Activated T-helper 2 cell treated with anti-CD3 and anti-CD28 coated beads, Interferon-gamma antibody, Interleukin-2, Interleukin-4, amounts not matched to agents 10 μg/mL and 5 μg/mL and 100 μg/mL, durations not matched to agents 14 hours and 24 hours and 36 hours (primary cell): Measurements from ENCODE around the gene SBK3. TPM values are rescaled to one million over a fixed set of nuclear protein-coding genes. Genes with fewer than 3 reads are reported as not detected.
"Not testable (repeated sequence)": the region's sequence is repeated elsewhere in the genome, so short reads cannot be mapped to it uniquely, and the experiment has no call there.

Experiments used
- DNase-seq: peaks from one replicate; pipeline ENCODE4 v3.0.0; 2021; ENCODE audit warnings: low spot score
- H3K27ac Mint-ChIP-seq: one replicate; pipeline ENCODE4 v1.8.0; 2021; ENCODE audit warnings: mixed read lengths
- H3K27me3 Mint-ChIP-seq: one replicate; pipeline ENCODE4 v1.8.0; 2021; ENCODE audit warnings: low read depth, mixed read lengths
- H3K36me3 Mint-ChIP-seq: one replicate; pipeline ENCODE4 v1.8.0; 2021; ENCODE audit warnings: low read depth, mixed read lengths
- H3K4me1 Mint-ChIP-seq: one replicate; pipeline ENCODE4 v1.8.0; 2021; ENCODE audit warnings: low read depth, mixed read lengths
- H3K4me3 Mint-ChIP-seq: one replicate; pipeline ENCODE4 v1.8.0; 2021; ENCODE audit warnings: low read depth, mild to moderate bottlenecking, moderate library complexity, mixed read lengths
- H3K9me3 Mint-ChIP-seq: one replicate; pipeline ENCODE4 v1.8.0; 2021; ENCODE audit warnings: mixed read lengths
- intact Hi-C: fragments of 100-400 bp; cut with micrococcal nuclease; formaldehyde crosslinking; loops from one replicate; pipeline ENCODE4 v1.15.1; 2023
- total RNA-seq: library from RNA; stranded (reverse); gene quantifications from 2 replicates; pipeline ENCODE4 v1.2.3, GENCODE V29; 2022

SBK3 gene
- total RNA-seq, 1 donor from 2014 or later = not detected

GRCh38 chr19:55508120-55508519 is 37.2 kb downstream of the SBK3 start:
- Mint-ChIP-seq H3K4me3 (no peak overlapping the region), H3K9me3 (peaks cover 6% of the 10 kb centered on the region), H3K27ac (no peak overlapping the region), H3K27me3 (peaks cover 9% of the 10 kb centered on the region), H3K36me3 (peaks cover 5% of the 10 kb centered on the region), H3K4me1 (peaks cover 6% of the 10 kb centered on the region)
- intact Hi-C loops = no loop called here
- no peak for DNase-seq

GRCh38 chr19:55504981-55505380 is 40.4 kb downstream of the SBK3 start:
- H3K27me3 Mint-ChIP-seq = peaks cover 6% of the 10 kb centered on the region
- peaks cover 6% of the 10 kb centered on the region for H3K36me3 Mint-ChIP-seq
- H3K9me3 Mint-ChIP-seq = peaks cover 8% of the 10 kb centered on the region
- no peak overlapping the region for H3K27ac Mint-ChIP-seq
- H3K4me1 Mint-ChIP-seq = peaks cover 15% of the 10 kb centered on the region
- intact Hi-C loops = loop anchor here (5.0 kb wide), 1 partner anchor 363 kb away; no protein-coding TSS in a partner anchor
- no peak for DNase-seq
- no peak overlapping the region for H3K4me3 Mint-ChIP-seq

- peaks cover 6% of the 10 kb centered on the region for H3K36me3 Mint-ChIP-seq
- DNase-seq = no peak
- no peak overlapping the region for H3K27ac Mint-ChIP-seq
- intact Hi-C loops = loop anchor here (5.0 kb wide), 1 partner anchor 362 kb away; no protein-coding TSS in a partner anchor
- H3K27me3 Mint-ChIP-seq = peaks cover 5% of the 10 kb centered on the region
- H3K4me3 Mint-ChIP-seq = peak overlapping the region; percentile 75
- peaks cover 8% of the 10 kb centered on the region for H3K9me3 Mint-ChIP-seq
- peaks cover 15% of the 10 kb centered on the region for H3K4me1 Mint-ChIP-seq
Measured at GRCh38 chr19:55504252-55504603, 41.1 kb downstream of the SBK3 start.

- intact Hi-C loops = loop anchor here (1.0 to 5.0 kb wide), 2 partner anchors 36 to 361 kb away; no protein-coding TSS in a partner anchor
Measured at GRCh38 chr19:55503502-55504251, 41.7 kb downstream of the SBK3 start.

GRCh38 chr19:55503157-55503501 is 42.2 kb downstream of the SBK3 start:
- H3K4me1 Mint-ChIP-seq = peaks cover 15% of the 10 kb centered on the region
- H3K27me3 Mint-ChIP-seq = peaks cover 3% of the 10 kb centered on the region
- H3K27ac Mint-ChIP-seq = peak overlapping the region; percentile 48
- DNase-seq = no peak
- peaks cover 8% of the 10 kb centered on the region for H3K9me3 Mint-ChIP-seq
- peak overlapping the region; percentile 75 for H3K4me3 Mint-ChIP-seq
- intact Hi-C loops = loop anchor here (1.0 to 5.0 kb wide), 2 partner anchors 36 to 361 kb away; no protein-coding TSS in a partner anchor
- peaks cover 6% of the 10 kb centered on the region for H3K36me3 Mint-ChIP-seq

More at GRCh38 chr19:55503502-55504251, 41.7 kb downstream of the SBK3 start:
- peak; percentile 90 for DNase-seq
- Mint-ChIP-seq H3K27ac (peak overlapping the region; percentile 75), H3K36me3 (peaks cover 6% of the 10 kb centered on the region), H3K9me3 (peaks cover 8% of the 10 kb centered on the region), H3K27me3 (peaks cover 3% of the 10 kb centered on the region), H3K4me1 (peaks cover 15% of the 10 kb centered on the region), H3K4me3 (peak overlapping the region; percentile 75)

- no peak for DNase-seq
- Mint-ChIP-seq H3K9me3 (peaks cover 8% of the 10 kb centered on the region), H3K27ac (peak overlapping the region; percentile 13), H3K4me3 (peak overlapping the region; percentile 2), H3K27me3 (peaks cover 3% of the 10 kb centered on the region), H3K36me3 (peaks cover 6% of the 10 kb centered on the region), H3K4me1 (peaks cover 15% of the 10 kb centered on the region)
- intact Hi-C loops = loop anchor here (5.0 kb wide), 1 partner anchor 360 kb away; no protein-coding TSS in a partner anchor
Measured at GRCh38 chr19:55502197-55502952, 43.0 kb downstream of the SBK3 start.

- H3K4me3 Mint-ChIP-seq = no peak overlapping the region
- H3K36me3 Mint-ChIP-seq = peaks cover 6% of the 10 kb centered on the region
- H3K27ac Mint-ChIP-seq = no peak overlapping the region
- H3K4me1 Mint-ChIP-seq = peaks cover 15% of the 10 kb centered on the region
- peaks cover 8% of the 10 kb centered on the region for H3K9me3 Mint-ChIP-seq
- intact Hi-C loops = loop anchor here (5.0 kb wide), 1 partner anchor 358 kb away; no protein-coding TSS in a partner anchor
- peaks cover 1% of the 10 kb centered on the region for H3K27me3 Mint-ChIP-seq
- no peak for DNase-seq
Measured at GRCh38 chr19:55500368-55500952, 44.9 kb downstream of the SBK3 start.

- peaks cover 4% of the 10 kb centered on the region for H3K36me3 Mint-ChIP-seq
- H3K9me3 Mint-ChIP-seq = peaks cover 4% of the 10 kb centered on the region
- H3K4me1 Mint-ChIP-seq = peaks cover 11% of the 10 kb centered on the region
- no peak overlapping the region for H3K27ac Mint-ChIP-seq
- H3K4me3 Mint-ChIP-seq = no peak overlapping the region
- DNase-seq = no peak
- no peaks in the 10 kb centered on the region for H3K27me3 Mint-ChIP-seq
- intact Hi-C loops = no loop called here
Measured at GRCh38 chr19:55498246-55498840, 47.0 kb downstream of the SBK3 start.

- DNase-seq = no peak
- Mint-ChIP-seq H3K9me3 (no peaks in the 10 kb centered on the region), H3K36me3 (no peaks in the 10 kb centered on the region), H3K27ac (no peak overlapping the region), H3K4me1 (peaks cover 9% of the 10 kb centered on the region), H3K4me3 (no peak overlapping the region), H3K27me3 (no peaks in the 10 kb centered on the region)
- intact Hi-C loops = no loop called here
Measured at GRCh38 chr19:55497763-55498162, 47.6 kb downstream of the SBK3 start.

- H3K27ac Mint-ChIP-seq, H3K36me3 Mint-ChIP-seq, DNase-seq, intact Hi-C loops, H3K27me3 Mint-ChIP-seq, H3K4me3 Mint-ChIP-seq, H3K9me3 Mint-ChIP-seq, H3K4me1 Mint-ChIP-seq: not testable (repeated sequence)
Measured at GRCh38 chr19:55496820-55497219, 48.5 kb downstream of the SBK3 start.

GRCh38 chr19:55495646-55496349 is 49.5 kb downstream of the SBK3 start:
- DNase-seq = no peak
- H3K27me3 Mint-ChIP-seq = peaks cover 2% of the 10 kb centered on the region
- no peaks in the 10 kb centered on the region for H3K36me3 Mint-ChIP-seq
- no peaks in the 10 kb centered on the region for H3K4me1 Mint-ChIP-seq
- intact Hi-C loops = no loop called here
- no peak overlapping the region for H3K27ac Mint-ChIP-seq
- H3K9me3 Mint-ChIP-seq = no peaks in the 10 kb centered on the region
- no peak overlapping the region for H3K4me3 Mint-ChIP-seq

- Mint-ChIP-seq H3K4me3 (peak overlapping the region; percentile 26), H3K27me3 (peaks cover 2% of the 10 kb centered on the region), H3K27ac (no peak overlapping the region), H3K4me1 (no peaks in the 10 kb centered on the region), H3K9me3 (no peaks in the 10 kb centered on the region), H3K36me3 (no peaks in the 10 kb centered on the region)
- DNase-seq = no peak
- intact Hi-C loops = no loop called here
Measured at GRCh38 chr19:55494172-55494761, 51.1 kb downstream of the SBK3 start.
